ENCODE measurements around the gene ZNF679.

GRCh38 chr7:64314566-64314965 lies 86.3 kb downstream of the ZNF679 start:
- TF ChIP-seq CTCF (IDR thresholded peaks at IDR 0.05; ENCODE audit: poor library complexity, severe bottlenecking) (no peak), TAF1 (IDR thresholded peaks at IDR 0.05; ENCODE audit: low read depth) (no peak), REST (IDR thresholded peaks at IDR 0.05; ENCODE audit: borderline replicate concordance) (no peak), RAD21 (conservative IDR thresholded peaks at IDR 0.05) (no peak)
